Stromal cell of bone marrow (primary cell): ENCODE data around the gene NUP93.

Experiments used
- DNase-seq: peaks from one replicate; pipeline ENCODE4 v3.0.0-alpha.2; 2012; ENCODE audit warnings: low read depth

Gene NUP93

GRCh38 chr16:56894331-56894917, 164.5 kb downstream of the NUP93 start:
- DNase-seq = no peak

GRCh38 chr16:56895813-56896212, 165.9 kb downstream of the NUP93 start:
- no peak for DNase-seq

- DNase-seq = no peak
Measured at GRCh38 chr16:56896244-56896643, 166.3 kb downstream of the NUP93 start.

GRCh38 chr16:56897026-56897799, 167.3 kb downstream of the NUP93 start:
- DNase-seq = no peak

- no peak for DNase-seq
Measured at GRCh38 chr16:56898847-56899246, 168.9 kb downstream of the NUP93 start.
